Bronchial epithelial cell (primary cell): ENCODE measurements around the gene MT1H. TPM values are rescaled to one million over a fixed set of nuclear protein-coding genes. Genes with fewer than 3 reads are reported as not detected.

ENCODE experiments used
- DNase-seq: peaks from one replicate; pipeline ENCODE4 v3.0.0-alpha.2; 2010; ENCODE audit warnings: low read depth
- FAIRE-seq: peaks from 2 replicates; lab custom pipeline; 2011; peaks lifted over from hg19 to GRCh38; lab: Jason Lieb, UNC
- H3K27me3 ChIP-seq: 2 replicates; pipeline ENCODE4 v1.5.1; 2011; ENCODE audit warnings: low read length; ENCODE audit not compliant: control insufficient read depth, insufficient read depth
- H3K36me3 ChIP-seq: 2 replicates; pipeline ENCODE4 v1.5.1; 2011; ENCODE audit warnings: low read length; ENCODE audit not compliant: control insufficient read depth, insufficient read depth
- H3K4me3 ChIP-seq: 2 replicates; pipeline ENCODE4 v1.5.1; 2011; ENCODE audit warnings: mild to moderate bottlenecking, low read depth, low read length, control low read depth
- total RNA-seq: library from RNA; depleted of rRNA; stranded (reverse); fragments of >200 nt; gene quantifications from 2 replicates; pipeline ENCODE4 v1.2.1, GENCODE V29; 2014
- TF ChIP-seq, protein P1 (sequence below): IDR thresholded peaks from 2 replicates; pipeline ENCODE4 v1.5.1; 2011; ENCODE audit warnings: mild to moderate bottlenecking, moderate library complexity, low read length, control low read depth, inconsistent platforms; ENCODE audit not compliant: insufficient read depth, severe bottlenecking

Gene MT1H
- total RNA-seq, 1 donor from 2014 or later = not detected

- peak overlapping the region; percentile 70 for H3K4me3 ChIP-seq
- no peak for FAIRE-seq
- H3K27me3 ChIP-seq = no peaks in the 10 kb centered on the region
- TF ChIP-seq, protein P1, sequence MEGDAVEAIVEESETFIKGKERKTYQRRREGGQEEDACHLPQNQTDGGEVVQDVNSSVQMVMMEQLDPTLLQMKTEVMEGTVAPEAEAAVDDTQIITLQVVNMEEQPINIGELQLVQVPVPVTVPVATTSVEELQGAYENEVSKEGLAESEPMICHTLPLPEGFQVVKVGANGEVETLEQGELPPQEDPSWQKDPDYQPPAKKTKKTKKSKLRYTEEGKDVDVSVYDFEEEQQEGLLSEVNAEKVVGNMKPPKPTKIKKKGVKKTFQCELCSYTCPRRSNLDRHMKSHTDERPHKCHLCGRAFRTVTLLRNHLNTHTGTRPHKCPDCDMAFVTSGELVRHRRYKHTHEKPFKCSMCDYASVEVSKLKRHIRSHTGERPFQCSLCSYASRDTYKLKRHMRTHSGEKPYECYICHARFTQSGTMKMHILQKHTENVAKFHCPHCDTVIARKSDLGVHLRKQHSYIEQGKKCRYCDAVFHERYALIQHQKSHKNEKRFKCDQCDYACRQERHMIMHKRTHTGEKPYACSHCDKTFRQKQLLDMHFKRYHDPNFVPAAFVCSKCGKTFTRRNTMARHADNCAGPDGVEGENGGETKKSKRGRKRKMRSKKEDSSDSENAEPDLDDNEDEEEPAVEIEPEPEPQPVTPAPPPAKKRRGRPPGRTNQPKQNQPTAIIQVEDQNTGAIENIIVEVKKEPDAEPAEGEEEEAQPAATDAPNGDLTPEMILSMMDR = no peak
- no peak for DNase-seq
- H3K36me3 ChIP-seq = no peaks in the 10 kb centered on the region
Observed at GRCh38 chr16:56625943-56626654, 43.5 kb upstream of the MT1H start.

DNA sequence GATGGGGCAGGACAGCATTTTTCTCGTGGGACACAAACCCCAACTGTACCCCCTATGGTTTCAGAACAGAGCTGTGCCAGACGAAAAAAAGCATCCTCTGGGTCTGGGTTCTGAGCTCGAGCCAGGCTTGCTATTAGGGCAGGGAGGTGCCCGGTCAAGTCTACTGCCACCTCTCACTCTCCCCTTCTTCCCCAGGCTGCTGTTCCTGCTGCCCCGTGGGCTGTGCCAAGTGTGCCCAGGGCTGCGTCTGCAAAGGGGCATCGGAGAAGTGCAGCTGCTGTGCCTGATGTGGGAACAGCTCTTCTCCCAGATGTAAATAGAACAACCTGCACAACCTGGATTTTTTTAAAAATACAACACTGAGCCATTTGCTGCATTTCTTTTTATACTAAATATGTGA is 42.9 kb upstream of the MT1H start:
- H3K27me3 ChIP-seq = no peaks in the 10 kb centered on the region
- FAIRE-seq = no peak
- no peak for DNase-seq
- H3K4me3 ChIP-seq = peak overlapping the region; percentile 70
- TF ChIP-seq, protein P1 = no peak
- H3K36me3 ChIP-seq = no peaks in the 10 kb centered on the region

DNA sequence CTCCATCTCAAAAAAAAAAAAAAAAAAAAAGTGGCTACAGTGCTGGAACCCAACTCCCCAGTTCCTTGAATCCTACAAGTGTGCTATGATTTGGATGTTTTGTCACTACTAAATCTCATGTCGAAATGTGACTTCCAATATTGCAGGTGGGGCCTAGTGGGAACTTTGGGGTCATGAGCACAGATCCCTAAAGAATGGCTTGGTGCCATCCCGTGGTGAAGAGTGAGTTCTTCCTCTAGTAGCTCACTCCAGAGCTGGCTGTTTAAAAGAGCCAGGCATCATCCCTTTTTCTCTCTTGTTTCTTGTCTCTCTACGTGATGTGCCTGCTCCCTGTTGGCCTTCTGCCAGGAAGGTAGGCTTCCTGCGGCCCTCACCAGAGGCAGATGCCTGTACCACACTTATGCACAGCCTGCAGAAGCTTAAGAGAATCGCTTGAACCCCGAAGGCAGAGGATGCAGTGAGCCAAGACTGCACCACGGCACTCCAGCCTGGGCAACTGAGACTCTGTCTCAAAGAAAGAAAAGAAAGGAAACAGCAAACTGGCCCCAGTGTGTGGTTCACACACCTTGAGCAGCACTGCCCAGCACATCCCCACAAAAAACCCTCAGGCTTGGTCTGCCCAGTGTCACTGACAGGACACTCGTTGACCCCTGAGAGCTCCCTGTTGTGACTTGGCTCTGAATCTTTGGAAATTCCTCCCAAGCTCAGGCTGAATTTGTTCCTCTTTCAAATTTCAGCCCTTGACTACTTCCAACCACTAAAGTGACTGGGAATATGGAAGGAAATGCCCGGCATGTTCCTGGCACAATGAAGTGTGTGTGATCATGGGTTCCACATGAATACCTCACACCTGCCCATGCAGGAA is 40.9 kb upstream of the MT1H start:
- FAIRE-seq (no peak), DNase-seq (no peak)
- Histone ChIP-seq H3K36me3 (no peaks in the 10 kb centered on the region), H3K4me3 (no peak overlapping the region), H3K27me3 (peaks cover 7% of the 10 kb centered on the region)
- TF ChIP-seq, protein P1 = no peak

GRCh38 chr16:56629531-56629930 is 40.1 kb upstream of the MT1H start:
- Histone ChIP-seq H3K27me3 (peaks cover 8% of the 10 kb centered on the region), H3K36me3 (no peaks in the 10 kb centered on the region), H3K4me3 (no peak overlapping the region)
- no peak for DNase-seq
- TF ChIP-seq, protein P1 = no peak
- no peak for FAIRE-seq

DNA sequence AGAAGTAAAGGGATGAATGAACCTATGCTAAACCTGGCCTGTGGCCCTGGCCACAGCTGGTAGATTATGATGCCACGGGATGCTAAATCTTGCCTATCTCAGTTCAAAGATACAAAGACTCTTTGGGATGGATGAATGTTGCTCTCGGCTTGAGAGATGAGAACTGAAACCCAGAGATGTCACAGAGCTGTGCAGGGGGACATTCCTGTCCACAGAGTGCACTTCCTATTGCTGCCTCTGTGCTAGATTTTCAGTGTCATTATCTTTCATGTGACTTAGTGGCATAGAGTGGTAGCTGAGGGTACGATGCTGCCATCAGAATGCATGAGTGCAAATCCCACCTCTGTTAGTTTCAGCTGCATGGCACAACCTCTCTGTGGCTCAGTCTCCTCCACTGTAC is 39.5 kb upstream of the MT1H start:
- FAIRE-seq (no peak), DNase-seq (no peak)
- peaks cover 11% of the 10 kb centered on the region for H3K27me3 ChIP-seq
- no peak overlapping the region for H3K4me3 ChIP-seq
- TF ChIP-seq, protein P1 = no peak
- H3K36me3 ChIP-seq = no peaks in the 10 kb centered on the region
